ENCODE measurements around the gene LRRFIP1. TPM values are rescaled to one million over a fixed set of nuclear protein-coding genes. Genes with fewer than 3 reads are reported as not detected.
"Not testable (repeated sequence)": the region's sequence is repeated elsewhere in the genome, so short reads cannot be mapped to it uniquely, and the experiment has no call there.

Gene LRRFIP1
- polyA plus RNA-seq, 1 of the 3 experiments (the other 2 are of a cell fraction): 47.3 TPM

- CTCF ChIA-PET: interaction anchor here (1.1 to 6.0 kb wide), 3 partner anchors 25 to 167 kb away, joined by 3 to 75 read pairs (median 4); no protein-coding TSS in a partner anchor
These were observed 122.6 kb downstream of the LRRFIP1 start for GRCh38 chr2:237749961-237750360.

GRCh38 chr2:237750441-237750840 lies 123.1 kb downstream of the LRRFIP1 start:
- 90% methylated on average over 10 of the region's 15 CpGs for WGBS (ENCODE audit: low lambda C conversion rate)
- ChIA-PET CTCF (interaction anchor here (1.4 kb wide), 1 partner anchor 81 kb away, joined by 4 read pairs; no protein-coding TSS in a partner anchor), POLR2A (interaction anchor here (0.7 kb wide), 1 partner anchor 11 kb away, joined by 5 read pairs; no protein-coding TSS in a partner anchor)
- Histone ChIP-seq H4K20me1 (ENCODE audit: insufficient read depth) (peaks cover 19% of the 10 kb centered on the region), H3K36me3 (replicated peaks in 1 of 2; ENCODE audit: control insufficient read depth in 1 of 2, insufficient read depth in 2 of 2, low read length in 1 of 2) (peaks cover 69 to 71% of the 10 kb centered on the region in 2 experiments), H3K79me2 (ENCODE audit: insufficient read depth) (peaks cover 48% of the 10 kb centered on the region)
- H3K9ac ChIP-seq; H2AFZ ChIP-seq (ENCODE audit: low read depth); H3K4me3 ChIP-seq (ENCODE audit: low read depth in 2 of 2, low read length in 1 of 2); H3K27me3 ChIP-seq (ENCODE audit: insufficient read depth); H3K9me3 ChIP-seq; H3F3A ChIP-seq (replicated peaks; ENCODE audit: insufficient read depth); H3K4me1 ChIP-seq (ENCODE audit: control insufficient read depth in 1 of 2, insufficient read depth in 2 of 2, low read depth in 1 of 2, low read length in 1 of 2); H3K27ac ChIP-seq (ENCODE audit: low read depth in 2 of 2, low read length in 1 of 2); H3K4me2 ChIP-seq; DNase-seq; H3K9me2 ChIP-seq: not testable (repeated sequence)

More at GRCh38 chr2:237749961-237750360, 122.6 kb downstream of the LRRFIP1 start:
- no peak overlapping the region for H3K4me3 ChIP-seq (ENCODE audit: low read depth in 2 of 2, low read length in 1 of 2)
- peaks cover 23% of the 10 kb centered on the region for H4K20me1 ChIP-seq (ENCODE audit: insufficient read depth)
- POLR2A ChIA-PET: interaction anchor here (0.7 kb wide), 1 partner anchor 11 kb away, joined by 5 read pairs; no protein-coding TSS in a partner anchor
- H3K4me2 ChIP-seq: no peak overlapping the region
- peaks cover 49% of the 10 kb centered on the region for H3K79me2 ChIP-seq (ENCODE audit: insufficient read depth)
- DNase-seq: no peak
- no peaks in the 10 kb centered on the region for H3F3A ChIP-seq (replicated peaks; ENCODE audit: insufficient read depth)
- H2AFZ ChIP-seq (ENCODE audit: low read depth): no peak overlapping the region
- no peak overlapping the region for H3K27ac ChIP-seq (ENCODE audit: low read depth in 2 of 2, low read length in 1 of 2)
- 88% methylated on average over 2 of the region's 2 CpGs for WGBS (ENCODE audit: low lambda C conversion rate)
- no peaks in the 10 kb centered on the region for H3K9me2 ChIP-seq
- TF ChIP-seq FOXJ3 (CRISPR knock-in tag; IDR thresholded peaks at IDR 0.05) (no peak), NRF1 (IDR thresholded peaks at IDR 0.05; ENCODE audit: low read depth, low read length) (no peak), NFIC (IDR thresholded peaks at IDR 0.05; ENCODE audit: borderline replicate concordance) (no peak), FOSL2 (IDR thresholded peaks at IDR 0.05; ENCODE audit: borderline replicate concordance, low read depth) (no peak), CTCF (IDR thresholded peaks at IDR 0.05) (no peak), MAX (IDR thresholded peaks at IDR 0.05; ENCODE audit: low read depth) (no peak), IRF3 (IDR thresholded peaks at IDR 0.05; ENCODE audit: low read depth, low read length) (no peak), SMC3 (IDR thresholded peaks at IDR 0.05; ENCODE audit: low read depth, low read length) (no peak), MEF2A (IDR thresholded peaks at IDR 0.05; ENCODE audit: borderline replicate concordance, low read depth) (no peak), POLR2AphosphoS5 (IDR thresholded peaks at IDR 0.05; ENCODE audit: low read depth, low read length) (no peak), RCOR1 (IDR thresholded peaks at IDR 0.05; ENCODE audit: low read length) (no peak), RFX5 (IDR thresholded peaks at IDR 0.05; ENCODE audit: low read length) (no peak), GABPA (IDR thresholded peaks at IDR 0.05; ENCODE audit: low read depth) (no peak), EP300 (IDR thresholded peaks at IDR 0.05; ENCODE audit: borderline replicate concordance in 1 of 2, low read depth in 1 of 2, low read length in 1 of 2) (no peak), USF2 (IDR thresholded peaks at IDR 0.05; ENCODE audit: borderline replicate concordance, low read depth, low read length) (no peak), RXRA (IDR thresholded peaks at IDR 0.05; ENCODE audit: borderline replicate concordance, low read depth) (no peak)
- peaks cover 64 to 68% of the 10 kb centered on the region in 2 experiments for H3K36me3 ChIP-seq (replicated peaks in 1 of 2; ENCODE audit: control insufficient read depth in 1 of 2, insufficient read depth in 2 of 2, low read length in 1 of 2)
- H3K9ac ChIP-seq: no peak overlapping the region
- H3K27me3 ChIP-seq (ENCODE audit: insufficient read depth): no peaks in the 10 kb centered on the region
- H3K4me1 ChIP-seq (ENCODE audit: control insufficient read depth in 1 of 2, insufficient read depth in 2 of 2, low read depth in 1 of 2, low read length in 1 of 2): peaks cover 0 to 6% of the 10 kb centered on the region in 2 experiments; a peak in 1 of 4 replicates
- no peaks in the 10 kb centered on the region for H3K9me3 ChIP-seq

All from SK-N-SH (cell line).